Measurements from ENCODE around the gene E4F1.
A peak's percentile ranks its signal among the peaks of the same experiment; 100 is the strongest.

E4F1 gene

GRCh38 chr16:2235695-2236336, 12.4 kb downstream of the E4F1 start:
- H3K27ac ChIP-seq = peak overlapping the region; percentile 76
- TF ChIP-seq ZFX (IDR thresholded peaks at IDR 0.05; ENCODE audit: borderline replicate concordance) = no peak

- peak within 1 kb of the TSS; percentile 76 for H3K27ac ChIP-seq
- TF ChIP-seq ZFX (IDR thresholded peaks at IDR 0.05; ENCODE audit: borderline replicate concordance) (no peak), CTCF (IDR thresholded peaks at IDR 0.05) (no peak)
Observed at GRCh38 chr16:2236337-2237101, 13.1 kb downstream of the E4F1 start, which contains the start of gene DNASE1L2. DNASE1L2 (plus strand) TSS chr16:2236444; CDS start chr16:2236817, 373 bp downstream.

GRCh38 chr16:2237102-2237482, 13.7 kb downstream of the E4F1 start:
- peak overlapping the region; percentile 76 for H3K27ac ChIP-seq
- no peak for TF ChIP-seq CTCF (IDR thresholded peaks at IDR 0.05)
- no peak for TF ChIP-seq ZFX (IDR thresholded peaks at IDR 0.05; ENCODE audit: borderline replicate concordance)

- no peak for TF ChIP-seq CTCF (IDR thresholded peaks at IDR 0.05)
- no peak for TF ChIP-seq ZFX (IDR thresholded peaks at IDR 0.05; ENCODE audit: borderline replicate concordance)
- H3K27ac ChIP-seq = peak overlapping the region; percentile 76
Observed at GRCh38 chr16:2237493-2238149, 14.2 kb downstream of the E4F1 start.

GRCh38 chr16:2238150-2238837, 14.9 kb downstream of the E4F1 start:
- TF ChIP-seq ZFX (IDR thresholded peaks at IDR 0.05; ENCODE audit: borderline replicate concordance) = no peak
- no peak for TF ChIP-seq CTCF (IDR thresholded peaks at IDR 0.05)
- H3K27ac ChIP-seq = peak overlapping the region; percentile 76

- TF ChIP-seq ZFX (IDR thresholded peaks at IDR 0.05; ENCODE audit: borderline replicate concordance) = no peak
- no peak for TF ChIP-seq CTCF (IDR thresholded peaks at IDR 0.05)
- H3K27ac ChIP-seq = peak overlapping the region; percentile 76
Observed at GRCh38 chr16:2238838-2239675, 15.7 kb downstream of the E4F1 start.

GRCh38 chr16:2240331-2240730, 16.9 kb downstream of the E4F1 start:
- peak overlapping the region; percentile 76 for H3K27ac ChIP-seq

All from 22Rv1 (cell line).